Liver (tissue), 9 donors: ENCODE data around the gene GMFB. TPM values are rescaled to one million over a fixed set of nuclear protein-coding genes. Genes with fewer than 3 reads are reported as not detected.
"Not testable (repeated sequence)": the region's sequence is repeated elsewhere in the genome, so short reads cannot be mapped to it uniquely, and the experiment has no call there.

Experiments used
- DNase-seq: peaks from one replicate; pipeline ENCODE4 v3.0.0-alpha.2; 2017; ENCODE audit warnings: low spot score
- H3K27ac ChIP-seq, 2 donors: one replicate each; pipeline ENCODE4 v1.7.0; 2013; ENCODE audit warnings: inconsistent platforms in 2 of 2, low read length in 2 of 2, control low read depth in 1 of 2, low read depth in 1 of 2, mild to moderate bottlenecking in 1 of 2
- H3K27me3 ChIP-seq, 4 donors: one replicate each; pipeline versions ENCODE4 v1.6.1 to v1.7.0; 2013; ENCODE audit warnings: low read length in 3 of 4, inconsistent platforms in 1 of 4, mild to moderate bottlenecking in 1 of 4, moderate library complexity in 1 of 4; ENCODE audit not compliant: control insufficient read depth in 4 of 4, insufficient read depth in 4 of 4
- H3K36me3 ChIP-seq, 4 donors: one replicate each; pipeline versions ENCODE4 v1.6.1 to v1.7.0; 2013; ENCODE audit warnings: low read length in 3 of 4, mild to moderate bottlenecking in 3 of 4, low read depth in 1 of 4, moderate library complexity in 1 of 4; ENCODE audit not compliant: control insufficient read depth in 4 of 4, insufficient read depth in 3 of 4
- H3K4me1 ChIP-seq, 4 donors: one replicate each; pipeline versions ENCODE4 v1.6.1 to v1.7.0; 2013; ENCODE audit warnings: low read length in 3 of 4, mild to moderate bottlenecking in 3 of 4, moderate library complexity in 1 of 4; ENCODE audit not compliant: control insufficient read depth in 4 of 4, insufficient read depth in 4 of 4
- H3K4me3 ChIP-seq, 3 donors: one replicate each; pipeline versions ENCODE4 v1.6.1 to v1.7.0; 2013; ENCODE audit warnings: low read length in 3 of 3, control low read depth in 1 of 3, low read depth in 1 of 3, mild to moderate bottlenecking in 1 of 3
- H3K9ac ChIP-seq, 2 donors: one replicate each; pipeline ENCODE4 v1.7.0; 2013; ENCODE audit warnings: low read length in 2 of 2, mild to moderate bottlenecking in 2 of 2, moderate library complexity in 2 of 2, control low read depth in 1 of 2, low read depth in 1 of 2
- H3K9me3 ChIP-seq, 4 donors: one replicate each; pipeline versions ENCODE4 v1.6.1 to v1.7.0; 2013; ENCODE audit warnings: low read length in 3 of 4; ENCODE audit not compliant: control insufficient read depth in 4 of 4
- ATF3 ChIP-seq: IDR thresholded peaks from 2 replicates; pipeline ENCODE4 v1.6.1; 2016; ENCODE audit warnings: antibody characterized with exemption
- FOXA1 ChIP-seq: IDR thresholded peaks from 2 replicates; pipeline ENCODE4 v1.6.1; 2016; ENCODE audit warnings: antibody characterized with exemption
- HNF4A ChIP-seq, 2 donors: conservative IDR thresholded peaks; 2 replicates each; pipeline ENCODE4 v1.6.1; 2016; ENCODE audit warnings: antibody characterized with exemption in 2 of 2, mild to moderate bottlenecking in 2 of 2
- HNF4G ChIP-seq: IDR thresholded peaks from 2 replicates; pipeline ENCODE4 v1.6.1; 2016; ENCODE audit warnings: antibody characterized with exemption
- MAX ChIP-seq: IDR thresholded peaks from 2 replicates; pipeline ENCODE4 v1.6.1; 2016; ENCODE audit warnings: antibody characterized with exemption
- RAD21 ChIP-seq, 2 donors: IDR thresholded peaks; 2 replicates each; pipeline ENCODE4 v1.6.1; 2016; ENCODE audit warnings: antibody characterized with exemption in 2 of 2, mild to moderate bottlenecking in 2 of 2
- RXRA ChIP-seq, 2 donors: IDR thresholded peaks; 2 replicates each; pipeline ENCODE4 v1.6.1; 2017 to 2018; ENCODE audit warnings: antibody characterized with exemption in 2 of 2, mild to moderate bottlenecking in 1 of 2
- SP1 ChIP-seq: IDR thresholded peaks from 2 replicates; pipeline ENCODE4 v1.6.1; 2018; ENCODE audit warnings: antibody characterized with exemption, mild to moderate bottlenecking
- ZBTB33 ChIP-seq: IDR thresholded peaks from 2 replicates; pipeline ENCODE4 v1.6.1; 2016; ENCODE audit warnings: antibody characterized with exemption
- WGBS: extraction: QIAGEN DNeasy Blood & Tissue Kit; methylation state at CpG from one replicate; pipeline ENCODE4 v1.1.7; 2013; 5-methylcytosine and 5-hydroxymethylcytosine counted together
- polyA plus RNA-seq, 2 donors: library from polyadenylated mRNA; stranded (reverse) in 1 of 2; unstranded in 1 of 2; fragments of 200-250 nt in 1 of 2; fragments of >200 nt in 1 of 2; fragmentation: Nextera tagmentation in 1 of 2; extraction: Ambion mirVana in 1 of 2; gene quantifications; one replicate each; pipeline versions ENCODE4 v1.2.1 to v1.2.3, GENCODE V29; 2013 to 2015
- total RNA-seq, 2 donors: library from RNA; depleted of rRNA; stranded (reverse); fragments of >200 nt; gene quantifications; one replicate each; pipeline ENCODE4 v1.2.3, GENCODE V29; 2014
- TF ChIP-seq, protein P1 (sequence below): fragments of 150-350 bp; IDR thresholded peaks from 2 replicates; pipeline ENCODE4 v1.5.1; 2017; ENCODE audit warnings: improper control_type of control experiment, low read depth, low read length; ENCODE audit not compliant: missing input control
- donor health status: healthy.
- donor health status: healthy.
- donor health status: healthy.
- donor health status: healthy.
- donor health status: healthy.

GMFB gene
- total and polyA plus RNA-seq, 4 donors: 13.3 to 26.3 (median 20.6) TPM

- Histone ChIP-seq H3K9ac (peak overlapping the region; percentile 92 to 98), H3K4me3 (peak overlapping the region; percentile 70 to 99 (median 77)), H3K27me3 (no peaks in the 10 kb centered on the region), H3K36me3 (no peaks in the 10 kb centered on the region), H3K4me1 (peaks cover 9 to 23% (median 12%) of the 10 kb centered on the region in 4 donors), H3K9me3 (no peaks in the 10 kb centered on the region), H3K27ac (peak overlapping the region; percentile 90 to 93)
- 2% methylated on average over 5 of the region's 5 CpGs for WGBS
- TF ChIP-seq, protein P1, sequence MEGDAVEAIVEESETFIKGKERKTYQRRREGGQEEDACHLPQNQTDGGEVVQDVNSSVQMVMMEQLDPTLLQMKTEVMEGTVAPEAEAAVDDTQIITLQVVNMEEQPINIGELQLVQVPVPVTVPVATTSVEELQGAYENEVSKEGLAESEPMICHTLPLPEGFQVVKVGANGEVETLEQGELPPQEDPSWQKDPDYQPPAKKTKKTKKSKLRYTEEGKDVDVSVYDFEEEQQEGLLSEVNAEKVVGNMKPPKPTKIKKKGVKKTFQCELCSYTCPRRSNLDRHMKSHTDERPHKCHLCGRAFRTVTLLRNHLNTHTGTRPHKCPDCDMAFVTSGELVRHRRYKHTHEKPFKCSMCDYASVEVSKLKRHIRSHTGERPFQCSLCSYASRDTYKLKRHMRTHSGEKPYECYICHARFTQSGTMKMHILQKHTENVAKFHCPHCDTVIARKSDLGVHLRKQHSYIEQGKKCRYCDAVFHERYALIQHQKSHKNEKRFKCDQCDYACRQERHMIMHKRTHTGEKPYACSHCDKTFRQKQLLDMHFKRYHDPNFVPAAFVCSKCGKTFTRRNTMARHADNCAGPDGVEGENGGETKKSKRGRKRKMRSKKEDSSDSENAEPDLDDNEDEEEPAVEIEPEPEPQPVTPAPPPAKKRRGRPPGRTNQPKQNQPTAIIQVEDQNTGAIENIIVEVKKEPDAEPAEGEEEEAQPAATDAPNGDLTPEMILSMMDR: no peak
- TF ChIP-seq HNF4G (peak; percentile 53), SP1 (peak; percentile 54), ATF3 (no peak), MAX (peak; percentile 47), FOXA1 (no peak), RAD21 (IDR thresholded peaks at IDR 0.05) (no peak), RXRA (IDR thresholded peaks at IDR 0.05) (peak; percentile 55 to 71), ZBTB33 (no peak), HNF4A (conservative IDR thresholded peaks at IDR 0.05) (peak; percentile 74 to 82)
- no peak for DNase-seq
Measured at GRCh38 chr14:54440476-54440872, 48.3 kb downstream of the GMFB start.

GRCh38 chr14:54440037-54440436 lies 48.7 kb downstream of the GMFB start:
- Histone ChIP-seq H3K27ac (peak overlapping the region; percentile 90 to 93), H3K27me3 (no peaks in the 10 kb centered on the region), H3K9ac (peak overlapping the region; percentile 92 to 98), H3K4me1 (peaks cover 9 to 25% (median 14%) of the 10 kb centered on the region in 4 donors), H3K36me3 (no peaks in the 10 kb centered on the region), H3K9me3 (no peaks in the 10 kb centered on the region), H3K4me3 (peak overlapping the region; percentile 70 to 99 (median 77))
- TF ChIP-seq ATF3 (no peak), HNF4G (no peak)
- no peak for DNase-seq
- 31% methylated on average over 7 of the region's 7 CpGs for WGBS

DNA sequence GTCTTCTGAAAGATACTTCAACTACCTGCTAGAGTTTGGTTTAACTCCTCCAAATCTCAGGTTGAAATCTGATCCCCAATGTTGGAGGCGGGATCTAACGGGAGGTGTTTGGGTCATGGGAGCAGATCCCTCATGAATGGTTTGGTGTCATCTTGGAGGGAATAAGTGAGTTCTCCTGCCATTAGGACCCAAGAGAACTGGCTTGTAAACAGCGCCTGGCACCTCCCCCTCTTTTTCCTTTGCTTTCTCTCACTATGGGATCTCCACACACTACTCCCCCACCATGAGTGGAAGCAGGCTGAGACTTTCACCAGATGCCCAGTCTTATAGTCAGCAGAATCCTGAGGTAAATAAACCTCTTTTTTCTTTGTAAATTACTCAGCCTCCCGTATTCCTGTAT lies 50.1 kb downstream of the GMFB start:
- Histone ChIP-seq H3K27me3 (no peaks in the 10 kb centered on the region), H3K36me3 (peaks cover 0 to 2% (median 0%) of the 10 kb centered on the region in 4 donors), H3K4me3 (no peak overlapping the region), H3K27ac (no peak overlapping the region), H3K4me1 (peaks cover 9 to 27% (median 18%) of the 10 kb centered on the region in 4 donors), H3K9ac (no peak overlapping the region), H3K9me3 (no peaks in the 10 kb centered on the region)
- TF ChIP-seq ZBTB33 (no peak), FOXA1 (no peak)
- DNase-seq: no peak
- 88% methylated on average over 4 of the region's 4 CpGs for WGBS

- not testable (repeated sequence) for H3K27ac ChIP-seq, DNase-seq, H3K36me3 ChIP-seq, H3K9ac ChIP-seq, H3K4me3 ChIP-seq, H3K27me3 ChIP-seq, H3K9me3 ChIP-seq
- peaks cover 9 to 29% (median 18%) of the 10 kb centered on the region in 4 donors for H3K4me1 ChIP-seq
- 95% methylated on average over 4 of the region's 4 CpGs for WGBS
Measured at GRCh38 chr14:54437954-54438353, 50.8 kb downstream of the GMFB start.
